DOHH2 (cell line): ENCODE results near the gene C1QTNF2.

Experiments
- H3F3A ChIP-seq: fragments of 200-600 bp; sonication (generic), shearing (Covaris generic); 2 replicates; pipeline ENCODE4 v1.6.0; 2016; ENCODE audit warnings: antibody characterized with exemption, mild to moderate bottlenecking; ENCODE audit not compliant: control insufficient read depth, insufficient read depth
- H3K27ac ChIP-seq: fragments of 200-600 bp; sonication (generic); 2 replicates; pipeline ENCODE4 v1.5.1; 2014; ENCODE audit warnings: low read depth, mild to moderate bottlenecking, low read length, moderate library complexity
- H3K27me3 ChIP-seq: fragments of 200-600 bp; sonication (generic); 2 replicates; pipeline ENCODE4 v1.6.1; 2014; ENCODE audit warnings: mild to moderate bottlenecking, low read length, mixed read lengths; ENCODE audit not compliant: control insufficient read depth
- H3K36me3 ChIP-seq: fragments of 200-600 bp; sonication (generic); 2 replicates; pipeline ENCODE4 v1.6.1; 2014; ENCODE audit warnings: mild to moderate bottlenecking, low read length, moderate library complexity, mixed read lengths; ENCODE audit not compliant: control insufficient read depth
- H3K4me1 ChIP-seq: fragments of 200-600 bp; sonication (generic); 2 replicates; pipeline ENCODE4 v1.6.1; 2014; ENCODE audit warnings: mild to moderate bottlenecking, low read length, mixed read lengths; ENCODE audit not compliant: control insufficient read depth
- H3K4me2 ChIP-seq: fragments of 200-600 bp; sonication (generic); 2 replicates; pipeline ENCODE4 v1.6.0; 2014; ENCODE audit warnings: mild to moderate bottlenecking, low read length, moderate library complexity
- H3K4me3 ChIP-seq: fragments of 200-600 bp; sonication (generic); 2 replicates; pipeline ENCODE4 v1.5.1; 2014; ENCODE audit warnings: mild to moderate bottlenecking, low read length, mixed read lengths
- H3K79me2 ChIP-seq: fragments of 200-600 bp; sonication (generic); 2 replicates; pipeline ENCODE4 v1.6.1; 2014; ENCODE audit warnings: mild to moderate bottlenecking, low read length, mixed read lengths; ENCODE audit not compliant: control insufficient read depth
- H3K9me2 ChIP-seq: fragments of 200-600 bp; sonication (generic); replicated peaks from 2 replicates; pipeline ENCODE4 v1.6.1; 2014; ENCODE audit warnings: mild to moderate bottlenecking, low read length, mixed read lengths; ENCODE audit not compliant: control insufficient read depth
- H3K9me3 ChIP-seq: fragments of 200-600 bp; sonication (generic); 2 replicates; pipeline ENCODE4 v1.6.1; 2014; ENCODE audit warnings: antibody characterized with exemption, low read length, mixed read lengths; ENCODE audit not compliant: control insufficient read depth, insufficient read depth
- H4K20me1 ChIP-seq: fragments of 200-600 bp; sonication (generic); 2 replicates; pipeline ENCODE4 v1.6.0; 2014; ENCODE audit warnings: low read depth, mild to moderate bottlenecking, antibody characterized with exemption, low read length, moderate library complexity; ENCODE audit not compliant: control insufficient read depth, insufficient read depth
- CTCF ChIP-seq: fragments of 200-600 bp; sonication (generic); IDR thresholded peaks from one replicate; pipeline ENCODE4 v1.5.1; 2014; ENCODE audit warnings: antibody characterized with exemption, mild to moderate bottlenecking, low read depth, low read length; ENCODE audit not compliant: poor library complexity, severe bottlenecking
- EZH2phosphoT487 ChIP-seq: fragments of 200-600 bp; sonication (generic); IDR thresholded peaks from 2 replicates; pipeline ENCODE4 v1.6.1; 2017; ENCODE audit warnings: borderline replicate concordance, mild to moderate bottlenecking, antibody characterized with exemption, low read length, moderate library complexity, mixed read lengths

C1QTNF2 gene

DNA sequence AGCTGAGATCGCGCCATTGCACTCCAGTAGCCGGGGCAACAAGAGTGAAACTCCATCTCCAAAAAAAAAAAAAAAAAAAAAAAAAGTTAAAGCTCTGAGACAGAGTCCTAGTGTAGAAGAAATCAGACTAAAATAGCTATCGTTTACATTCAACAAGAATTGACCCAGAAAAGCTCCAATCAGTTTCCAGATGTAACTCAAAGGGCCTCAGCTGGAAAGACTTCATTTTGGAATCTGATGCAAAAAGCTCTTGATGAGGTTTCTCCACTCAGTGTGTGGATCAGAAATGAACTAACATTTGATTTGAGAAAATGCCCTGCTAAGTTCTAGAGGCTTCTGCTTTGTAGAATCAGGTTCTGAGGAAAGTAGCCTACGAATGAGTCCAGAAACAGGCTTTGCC is 7.2 kb upstream of the C1QTNF2 start:
- Histone ChIP-seq H3K4me2 (no peak overlapping the region), H3K27me3 (peaks cover 16% of the 10 kb centered on the region), H3K4me1 (peaks cover 27% of the 10 kb centered on the region), H3K36me3 (no peaks in the 10 kb centered on the region), H3K9me3 (no peaks in the 10 kb centered on the region), H3K79me2 (no peaks in the 10 kb centered on the region), H3F3A (no peaks in the 10 kb centered on the region), H3K27ac (no peak overlapping the region), H3K9me2 (no peaks in the 10 kb centered on the region), H4K20me1 (no peaks in the 10 kb centered on the region), H3K4me3 (no peak overlapping the region)
- no peak for TF ChIP-seq CTCF
- no peak for TF ChIP-seq EZH2phosphoT487

DNA sequence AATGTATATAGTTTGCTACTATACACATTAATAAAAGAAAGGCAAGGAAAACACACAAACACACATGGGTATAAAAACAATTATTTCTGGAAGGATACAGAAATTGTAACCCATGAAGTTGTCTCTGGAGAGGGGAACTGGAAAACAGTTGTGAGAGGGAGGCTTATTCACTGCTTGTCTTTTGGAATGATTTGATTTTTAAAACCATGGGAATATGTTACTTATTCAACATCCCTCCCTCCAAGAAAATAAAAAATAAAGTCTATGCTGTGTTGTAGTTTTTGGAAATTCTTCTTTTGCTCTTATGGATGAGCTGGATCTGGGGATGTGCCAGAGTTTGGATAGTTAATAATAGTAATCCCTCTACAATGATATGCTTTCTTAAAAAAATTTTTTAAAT is 6.0 kb upstream of the C1QTNF2 start:
- Histone ChIP-seq H3K36me3 (no peaks in the 10 kb centered on the region), H3F3A (no peaks in the 10 kb centered on the region), H3K27ac (no peak overlapping the region), H3K4me3 (no peak overlapping the region), H3K4me2 (no peak overlapping the region), H3K27me3 (peaks cover 16% of the 10 kb centered on the region), H3K79me2 (no peaks in the 10 kb centered on the region), H3K4me1 (peaks cover 14% of the 10 kb centered on the region), H3K9me2 (no peaks in the 10 kb centered on the region), H3K9me3 (no peaks in the 10 kb centered on the region), H4K20me1 (no peaks in the 10 kb centered on the region)
- TF ChIP-seq EZH2phosphoT487 (no peak), CTCF (no peak)

DNA sequence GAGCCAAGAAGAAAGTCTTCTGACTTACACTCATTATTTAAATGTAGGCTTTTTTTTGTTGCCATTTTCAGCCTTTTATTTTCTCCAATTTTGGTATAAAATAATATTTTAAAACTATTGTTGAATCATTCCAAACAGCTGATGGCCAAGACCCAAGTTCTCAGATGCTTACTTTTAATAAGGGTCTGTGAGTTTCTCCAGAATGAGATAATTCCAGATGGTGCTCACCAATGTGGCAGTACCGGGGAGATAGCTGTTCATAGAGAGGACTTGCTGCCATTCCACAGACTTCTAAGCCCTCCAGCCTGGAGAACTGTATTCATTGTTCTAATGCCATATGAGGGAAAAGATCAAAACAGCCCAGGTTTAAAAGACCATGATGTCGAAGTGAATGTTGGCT is 5.3 kb upstream of the C1QTNF2 start:
- H3K27ac ChIP-seq: no peak overlapping the region
- H3K9me2 ChIP-seq: no peaks in the 10 kb centered on the region
- no peaks in the 10 kb centered on the region for H4K20me1 ChIP-seq
- H3F3A ChIP-seq: no peaks in the 10 kb centered on the region
- no peaks in the 10 kb centered on the region for H3K9me3 ChIP-seq
- H3K4me2 ChIP-seq: no peak overlapping the region
- H3K4me1 ChIP-seq: peaks cover 12% of the 10 kb centered on the region
- H3K4me3 ChIP-seq: no peak overlapping the region
- no peaks in the 10 kb centered on the region for H3K36me3 ChIP-seq
- no peaks in the 10 kb centered on the region for H3K79me2 ChIP-seq
- no peak for TF ChIP-seq EZH2phosphoT487
- no peak for TF ChIP-seq CTCF
- peaks cover 19% of the 10 kb centered on the region for H3K27me3 ChIP-seq

DNA sequence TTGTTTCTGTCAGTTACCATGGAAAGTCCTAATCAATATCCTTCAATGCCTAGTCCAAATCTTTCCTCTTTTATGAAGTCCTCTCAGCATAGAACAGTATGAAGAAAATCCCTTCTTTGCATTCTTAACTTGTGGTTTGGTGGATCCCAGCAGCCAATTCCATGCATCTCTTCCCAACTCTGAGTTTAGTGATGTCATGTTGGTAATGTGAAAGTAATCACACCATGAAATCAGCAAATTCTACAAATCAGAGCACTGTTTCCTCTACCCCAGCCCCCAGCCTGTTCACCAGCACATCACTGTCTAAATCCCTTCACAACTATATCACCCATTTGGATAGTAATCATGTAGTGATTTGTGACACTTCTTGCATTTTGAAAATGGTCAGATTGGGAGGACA is 4.7 kb upstream of the C1QTNF2 start:
- H3K36me3 ChIP-seq: no peaks in the 10 kb centered on the region
- peaks cover 10% of the 10 kb centered on the region for H3K4me1 ChIP-seq
- H3K9me3 ChIP-seq: no peaks in the 10 kb centered on the region
- H3F3A ChIP-seq: no peaks in the 10 kb centered on the region
- no peak overlapping the region for H3K4me2 ChIP-seq
- no peaks in the 10 kb centered on the region for H3K79me2 ChIP-seq
- peaks cover 19% of the 10 kb centered on the region for H3K27me3 ChIP-seq
- no peaks in the 10 kb centered on the region for H3K9me2 ChIP-seq
- H3K4me3 ChIP-seq: no peak overlapping the region
- no peak overlapping the region for H3K27ac ChIP-seq
- H4K20me1 ChIP-seq: no peaks in the 10 kb centered on the region
- no peak for TF ChIP-seq CTCF
- no peak for TF ChIP-seq EZH2phosphoT487
